HepG2 (cell line): Measurements from ENCODE around the gene RTF1. TPM values are rescaled to one million over a fixed set of nuclear protein-coding genes. Genes with fewer than 3 reads are reported as not detected.

Source experiments
- ATAC-seq: fragments of 200-7000 bp; cut with Tn5 transposase; 3 replicates; pipeline ENCODE4 v1.9.1; 2020; ENCODE audit warnings: mild to moderate bottlenecking, moderate library complexity
- BruUV-seq: library from RNA; stranded (reverse); fragments of 400-500 nt; replicated peaks from 2 replicates; lab custom pipeline; 2021; lab: Mats Ljungman, UMichigan
- CTCF ChIA-PET: fragments of 300-600 bp; formaldehyde crosslinking; extraction: SDS; loops from one replicate; lab custom pipeline; 2021; ENCODE audit warnings: low total read pairs, inconsistent platforms, low intra/inter-chr PET ratio; lab: Yijun Ruan, JAX
- POLR2A ChIA-PET: fragments of 350-600 bp; sonication (Branson Sonifier 250); formaldehyde crosslinking; loops from one replicate; lab custom pipeline; 2020; ENCODE audit warnings: antibody characterized with exemption, inconsistent platforms; lab: Yijun Ruan, JAX
- DNase-seq: peaks from one replicate; pipeline ENCODE4 v3.0.0-alpha.2; 2015; ENCODE audit warnings: low spot score
- FAIRE-seq: peaks from 3 replicates; lab custom pipeline; 2011; peaks lifted over from hg19 to GRCh38; lab: Jason Lieb, UNC
- H2AFZ ChIP-seq: one replicate; pipeline ENCODE4 v1.6.1; 2011; ENCODE audit warnings: low read length, inconsistent platforms
- H3K27ac ChIP-seq: fragments of 300-600 bp; 3 replicates; pipeline ENCODE4 v1.8.0; 2011; ENCODE audit warnings: mixed run types, mild to moderate bottlenecking, mixed read lengths, low read length, inconsistent platforms; ENCODE audit not compliant: insufficient read depth; ENCODE audit errors: extremely low read length
- H3K27me3 ChIP-seq, 2 experiments: fragments of 200-600 bp in 1 of 2; 2 replicates in 1 of 2; 3 replicates in 1 of 2; pipeline versions ENCODE4 v1.6.0 to v1.8.0; 2011; ENCODE audit warnings: low read length in 2 of 2, mild to moderate bottlenecking in 2 of 2, moderate library complexity in 2 of 2, inconsistent platforms in 1 of 2; ENCODE audit not compliant: insufficient read depth in 2 of 2, control insufficient read depth in 1 of 2
- H3K36me3 ChIP-seq, 2 experiments: fragments of 200-600 bp in 1 of 2; replicated peaks in 1 of 2; 2 replicates in 1 of 2; 3 replicates in 1 of 2; pipeline versions ENCODE4 v1.5.1 to v1.8.0; 2011; ENCODE audit warnings: low read length in 2 of 2, inconsistent platforms in 1 of 2; ENCODE audit not compliant: insufficient read depth in 2 of 2, control insufficient read depth in 1 of 2
- H3K4me1 ChIP-seq: 2 replicates; pipeline ENCODE4 v1.5.1; 2012; ENCODE audit warnings: low read length, inconsistent platforms; ENCODE audit not compliant: insufficient read depth
- H3K4me2 ChIP-seq: 2 replicates; pipeline ENCODE4 v1.6.0; 2011; ENCODE audit warnings: low read depth, low read length, inconsistent platforms
- H3K4me3 ChIP-seq, 3 experiments: fragments of 200-600 bp in 1 of 3; sonication (generic), shearing (Covaris generic) in 1 of 3; replicated peaks in 1 of 3; 2 replicates each; pipeline ENCODE4 v1.5.1; 2011 to 2016; ENCODE audit warnings: low read length in 3 of 3, inconsistent platforms in 2 of 3, low read depth in 2 of 3, mild to moderate bottlenecking in 2 of 3, control low read depth in 1 of 3, mixed read lengths in 1 of 3; ENCODE audit not compliant: insufficient read depth in 1 of 3
- H3K79me2 ChIP-seq: one replicate; pipeline ENCODE4 v1.6.1; 2011; ENCODE audit warnings: low read length, inconsistent platforms; ENCODE audit not compliant: insufficient read depth
- H3K9ac ChIP-seq: 2 replicates; pipeline ENCODE4 v1.6.0; 2011; ENCODE audit warnings: mild to moderate bottlenecking, low read depth, low read length, inconsistent platforms; ENCODE audit not compliant: insufficient read depth
- H3K9me3 ChIP-seq: 2 replicates; pipeline ENCODE4 v1.5.1; 2012; ENCODE audit warnings: mild to moderate bottlenecking, low read length
- H4K20me1 ChIP-seq: 2 replicates; pipeline ENCODE4 v1.6.0; 2011; ENCODE audit warnings: inconsistent platforms, mild to moderate bottlenecking, low read length, moderate library complexity; ENCODE audit not compliant: insufficient read depth
- HOXA3 ChIP-seq: sonication (generic); formaldehyde crosslinking; IDR thresholded peaks from 2 replicates; pipeline ENCODE4 v1.5.0; 2020; ENCODE audit warnings: missing genetic modification reagents
- RAD21 ChIP-seq: fragments of 450-650 bp; formaldehyde crosslinking; IDR thresholded peaks from 2 replicates; pipeline ENCODE4 v1.5.0; 2020; ENCODE audit warnings: mild to moderate bottlenecking
- REPIN1 ChIP-seq: sonication (generic); formaldehyde crosslinking; IDR thresholded peaks from 2 replicates; pipeline ENCODE4 v1.8.0; 2022; ENCODE audit warnings: missing genetic modification reagents, low read depth, mild to moderate bottlenecking, borderline replicate concordance
- SAP130 ChIP-seq: IDR thresholded peaks from 2 replicates; pipeline ENCODE4 v1.6.1; 2016; ENCODE audit warnings: low read depth
- SMC3 ChIP-seq: IDR thresholded peaks from 2 replicates; pipeline ENCODE4 v1.6.1; 2011; ENCODE audit warnings: low read length, improper control_type of control experiment
- STAG1 ChIP-seq: sonication (generic); formaldehyde crosslinking; IDR thresholded peaks from 2 replicates; pipeline ENCODE4 v1.4.0; 2020; ENCODE audit warnings: missing genetic modification reagents
- WGBS: methylation state at CpG from one replicate; pipeline ENCODE4 v1.1.6; 2017; ENCODE audit warnings: low lambda C conversion rate; 5-methylcytosine and 5-hydroxymethylcytosine counted together
- in situ Hi-C: cut with HindIII; loops from 2 replicates; pipeline ENCODE4 v1.10.0; 2017; ENCODE audit warnings: low pct_unique_long_range_greater_than_20kb; ENCODE audit not compliant: extremely low pct_ligation_motif_present
- intact Hi-C: fragments of 100-400 bp; cut with micrococcal nuclease; formaldehyde crosslinking; loops from one replicate; pipeline ENCODE4 v1.10.0; 2022; ENCODE audit not compliant: unreplicated experiment
- polyA plus RNA-seq, 8 experiments: library from polyadenylated mRNA; depleted of rRNA in 3 of 8; stranded (reverse) in 7 of 8; unstranded in 1 of 8; fragments of >200 nt; fragmentation: Illumina TruSeq in 4 of 8; extraction: Trizol in 4 of 8; gene quantifications; 2 replicates each; pipeline versions ENCODE4 v1.2.1 to v1.2.3, GENCODE V29; 2011 to 2016; ENCODE audit warnings: low read depth in 4 of 8, missing spikeins in 1 of 8, mixed read lengths in 1 of 8; ENCODE audit not compliant: insufficient read depth in 1 of 8
- total RNA-seq, 5 experiments: library from RNA; depleted of rRNA; stranded (reverse); fragments of >200 nt; fragmentation: Illumina TruSeq; extraction: Trizol; gene quantifications; 2 replicates each; pipeline ENCODE4 v1.2.3, GENCODE V29; 2016; ENCODE audit warnings: low read depth in 1 of 5
- TF ChIP-seq, protein P1 (sequence below): sonication (generic); formaldehyde crosslinking; IDR thresholded peaks from 2 replicates; pipeline ENCODE4 v1.5.0; 2020; ENCODE audit warnings: mild to moderate bottlenecking, missing genetic modification reagents, moderate library complexity

The RTF1 gene
- total and polyA plus RNA-seq, 2 of the 13 experiments (the other 11 are each of a cell fraction or from before 2014, with no cell fraction given), result 13.9 to 17.9 TPM

DNA sequence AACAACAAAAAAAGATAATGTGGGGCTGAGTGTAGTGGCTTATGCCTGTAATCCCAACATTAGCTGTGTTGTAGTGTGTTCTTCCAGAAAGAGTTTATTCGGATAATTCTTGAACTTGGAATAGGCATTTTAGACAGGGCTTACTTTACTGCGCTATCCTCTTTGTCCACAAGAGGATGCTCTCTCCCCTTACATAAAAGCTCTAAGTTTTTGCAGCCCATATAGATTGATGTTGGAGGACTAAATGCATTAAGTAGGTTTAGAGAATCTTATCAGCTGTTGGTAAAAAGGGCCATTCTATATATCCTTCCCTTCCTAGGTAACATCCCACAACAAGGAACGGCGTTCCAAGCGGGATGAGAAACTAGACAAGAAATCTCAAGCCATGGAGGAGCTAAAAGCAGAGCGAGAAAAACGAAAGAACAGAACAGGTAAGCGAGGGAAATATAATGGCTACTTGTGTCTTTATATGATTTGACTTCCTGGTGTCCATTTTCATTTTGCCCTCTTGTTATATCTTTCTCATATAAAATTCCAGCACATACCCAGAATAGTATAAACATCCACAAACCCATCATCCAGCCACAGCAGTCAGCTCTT, 49.0 kb downstream of the RTF1 start:
- POLR2A ChIA-PET, result interaction anchor here (0.7 to 1.8 kb wide), 2 partner anchors 27 to 138 kb away, joined by 3 to 4 read pairs; no protein-coding TSS in a partner anchor
- H3K27ac ChIP-seq, result no peak overlapping the region
- CTCF ChIA-PET, result interaction anchor here (0.9 to 1.6 kb wide), 5 partner anchors 28 to 439 kb away, joined by 3 to 13 read pairs (median 4); partner anchors contain the start of gene ITPKA
- H3K9ac ChIP-seq, result no peak overlapping the region
- peaks cover 3 to 60% of the 10 kb centered on the region in 2 experiments for H3K36me3 ChIP-seq
- no peak overlapping the region for H3K4me3 ChIP-seq
- H3K79me2 ChIP-seq, result no peaks in the 10 kb centered on the region
- no peaks in the 10 kb centered on the region for H3K9me3 ChIP-seq
- DNase-seq (peak; percentile 50), FAIRE-seq (peak; percentile 64)
- no peaks in the 10 kb centered on the region for H3K4me1 ChIP-seq
- no peaks in the 10 kb centered on the region for H4K20me1 ChIP-seq
- 88% methylated on average over 8 of the region's 8 CpGs for WGBS
- in situ Hi-C loops, result no loop called here
- H3K27me3 ChIP-seq, result no peaks in the 10 kb centered on the region
- TF ChIP-seq SAP130, result 0 out of 2 replicates have a peak, but pooled peaks have one; percentile 15
- peak; percentile 88 for TF ChIP-seq SMC3
- no peak for TF ChIP-seq REPIN1 (CRISPR knock-in tag)
- TF ChIP-seq HOXA3 (CRISPR knock-in tag), result no peak
- peak; percentile 87 for TF ChIP-seq STAG1 (CRISPR knock-in tag)
- TF ChIP-seq, protein P1, sequence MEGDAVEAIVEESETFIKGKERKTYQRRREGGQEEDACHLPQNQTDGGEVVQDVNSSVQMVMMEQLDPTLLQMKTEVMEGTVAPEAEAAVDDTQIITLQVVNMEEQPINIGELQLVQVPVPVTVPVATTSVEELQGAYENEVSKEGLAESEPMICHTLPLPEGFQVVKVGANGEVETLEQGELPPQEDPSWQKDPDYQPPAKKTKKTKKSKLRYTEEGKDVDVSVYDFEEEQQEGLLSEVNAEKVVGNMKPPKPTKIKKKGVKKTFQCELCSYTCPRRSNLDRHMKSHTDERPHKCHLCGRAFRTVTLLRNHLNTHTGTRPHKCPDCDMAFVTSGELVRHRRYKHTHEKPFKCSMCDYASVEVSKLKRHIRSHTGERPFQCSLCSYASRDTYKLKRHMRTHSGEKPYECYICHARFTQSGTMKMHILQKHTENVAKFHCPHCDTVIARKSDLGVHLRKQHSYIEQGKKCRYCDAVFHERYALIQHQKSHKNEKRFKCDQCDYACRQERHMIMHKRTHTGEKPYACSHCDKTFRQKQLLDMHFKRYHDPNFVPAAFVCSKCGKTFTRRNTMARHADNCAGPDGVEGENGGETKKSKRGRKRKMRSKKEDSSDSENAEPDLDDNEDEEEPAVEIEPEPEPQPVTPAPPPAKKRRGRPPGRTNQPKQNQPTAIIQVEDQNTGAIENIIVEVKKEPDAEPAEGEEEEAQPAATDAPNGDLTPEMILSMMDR (CRISPR knock-in tag), result peak; percentile 86
- peak; percentile 74 for TF ChIP-seq RAD21 (CRISPR knock-in tag)
- TF ChIP-seq, all 625 proteins: peak for 5
- Histone ChIP-seq H3K4me2 (no peak overlapping the region), H2AFZ (no peak overlapping the region)
- intact Hi-C loops, result loop anchor here (5.0 kb wide), 1 partner anchor 41 kb away; no protein-coding TSS in a partner anchor
- no TSS peak for BruUV-seq
- peak; percentile 76 for ATAC-seq
